Activated CD4-positive, alpha-beta T cell treated with anti-CD3 and anti-CD28 coated beads, Interleukin-2, amount 10 ng/mL, durations not matched to agents 7 days and 5 days (primary cell): ENCODE measurements around the gene PSMB9. TPM values are rescaled to one million over a fixed set of nuclear protein-coding genes. Genes with fewer than 3 reads are reported as not detected.

Source experiments
- CTCF ChIA-PET: fragments of 350-600 bp; sonication (Branson Sonifier 250); formaldehyde crosslinking; loops from one replicate; lab custom pipeline; 2021; ENCODE audit warnings: antibody characterized with exemption; lab: Charles Lee
- POLR2A ChIA-PET: fragments of 350-600 bp; sonication (Branson Sonifier 250); formaldehyde crosslinking; loops from one replicate; lab custom pipeline; 2021; ENCODE audit warnings: antibody characterized with exemption; lab: Charles Lee
- DNase-seq: peaks from one replicate; pipeline ENCODE4 v3.0.0-alpha.2; 2020
- H3K27ac Mint-ChIP-seq: one replicate; pipeline ENCODE4 v1.8.0; 2021; ENCODE audit warnings: mild to moderate bottlenecking, moderate library complexity, mixed read lengths
- H3K27me3 Mint-ChIP-seq: one replicate; pipeline ENCODE4 v1.8.0; 2021; ENCODE audit warnings: mixed read lengths
- H3K36me3 Mint-ChIP-seq: one replicate; pipeline ENCODE4 v1.8.0; 2021; ENCODE audit warnings: low read depth, mixed read lengths
- H3K4me1 Mint-ChIP-seq: one replicate; pipeline ENCODE4 v1.8.0; 2021; ENCODE audit warnings: mixed read lengths
- H3K4me3 Mint-ChIP-seq: one replicate; pipeline ENCODE4 v1.8.0; 2021; ENCODE audit warnings: mild to moderate bottlenecking, moderate library complexity, mixed read lengths
- H3K9me3 Mint-ChIP-seq: one replicate; pipeline ENCODE4 v1.8.0; 2021; ENCODE audit warnings: mixed read lengths
- total RNA-seq, 2 experiments: library from RNA; stranded (reverse); gene quantifications; one replicate each; pipeline ENCODE4 v1.2.3, GENCODE V29; 2021

PSMB9 gene
- total RNA-seq, 2 experiments from 2014 or later: 329 to 391 TPM

GRCh38 chr6:32887616-32888015 is 33.6 kb downstream of the PSMB9 start:
- POLR2A ChIA-PET: no interaction called here
- Mint-ChIP-seq H3K4me3 (no peak overlapping the region), H3K27ac (no peak overlapping the region)

GRCh38 chr6:32888576-32888975 is 34.6 kb downstream of the PSMB9 start:
- no peak overlapping the region for H3K4me3 Mint-ChIP-seq
- peaks cover 7% of the 10 kb centered on the region for H3K4me1 Mint-ChIP-seq
- DNase-seq: no peak
- no peaks in the 10 kb centered on the region for H3K36me3 Mint-ChIP-seq
- no peak overlapping the region for H3K27ac Mint-ChIP-seq
- ChIA-PET POLR2A (no interaction called here), CTCF (no interaction called here)
- H3K27me3 Mint-ChIP-seq: peaks cover 21% of the 10 kb centered on the region
- H3K9me3 Mint-ChIP-seq: no peaks in the 10 kb centered on the region

More at GRCh38 chr6:32887616-32888015, 33.6 kb downstream of the PSMB9 start:
- Mint-ChIP-seq H3K27me3 (peaks cover 20% of the 10 kb centered on the region), H3K36me3 (no peaks in the 10 kb centered on the region), H3K4me1 (peaks cover 4% of the 10 kb centered on the region), H3K9me3 (no peaks in the 10 kb centered on the region)
- no peak for DNase-seq
- CTCF ChIA-PET: interaction anchor here (0.6 kb wide), 1 partner anchor 70 kb away, joined by 3 read pairs; no protein-coding TSS in a partner anchor

GRCh38 chr6:32889533-32889932 is 35.5 kb downstream of the PSMB9 start:
- ChIA-PET CTCF (interaction anchor here (0.9 kb wide), 1 partner anchor 95 kb away, joined by 5 read pairs; no protein-coding TSS in a partner anchor), POLR2A (no interaction called here)
- no peak for DNase-seq
- peaks cover 13% of the 10 kb centered on the region for H3K4me1 Mint-ChIP-seq
- H3K36me3 Mint-ChIP-seq: no peaks in the 10 kb centered on the region
- no peak overlapping the region for H3K27ac Mint-ChIP-seq
- no peaks in the 10 kb centered on the region for H3K9me3 Mint-ChIP-seq
- no peak overlapping the region for H3K4me3 Mint-ChIP-seq
- peaks cover 19% of the 10 kb centered on the region for H3K27me3 Mint-ChIP-seq

- H3K9me3 Mint-ChIP-seq: no peaks in the 10 kb centered on the region
- CTCF ChIA-PET: no interaction called here
- peaks cover 3% of the 10 kb centered on the region for H3K36me3 Mint-ChIP-seq
- no peak overlapping the region for H3K27ac Mint-ChIP-seq
- peaks cover 18% of the 10 kb centered on the region for H3K4me1 Mint-ChIP-seq
- DNase-seq: no peak
- POLR2A ChIA-PET: no interaction called here
- H3K27me3 Mint-ChIP-seq: peaks cover 19% of the 10 kb centered on the region
- no peak overlapping the region for H3K4me3 Mint-ChIP-seq
Measured at GRCh38 chr6:32890831-32891230, 36.8 kb downstream of the PSMB9 start.

GRCh38 chr6:32894085-32895005 is 40.4 kb downstream of the PSMB9 start:
- peak overlapping the region; percentile 100 for H3K4me3 Mint-ChIP-seq
- peaks cover 38% of the 10 kb centered on the region for H3K4me1 Mint-ChIP-seq
- peak; percentile 93 for DNase-seq
- H3K9me3 Mint-ChIP-seq: no peaks in the 10 kb centered on the region
- POLR2A ChIA-PET: interaction anchor here (1.9 kb wide), 1 partner anchor 77 kb away, joined by 11 read pairs; no protein-coding TSS in a partner anchor
- CTCF ChIA-PET: interaction anchor here (0.6 to 2.0 kb wide), 13 partner anchors 8 to 457 kb away, joined by 3 to 11 read pairs (median 4); partner anchors contain the start of genes HLA-DMA and TAP2
- peaks cover 15% of the 10 kb centered on the region for H3K27me3 Mint-ChIP-seq
- H3K27ac Mint-ChIP-seq: peak overlapping the region; percentile 96
- H3K36me3 Mint-ChIP-seq: peaks cover 10% of the 10 kb centered on the region

- peaks cover 10% of the 10 kb centered on the region for H3K27me3 Mint-ChIP-seq
- POLR2A ChIA-PET: interaction anchor here (1.9 kb wide), 1 partner anchor 76 kb away, joined by 11 read pairs; no protein-coding TSS in a partner anchor
- CTCF ChIA-PET: interaction anchor here (0.6 to 2.0 kb wide), 10 partner anchors 9 to 456 kb away, joined by 3 to 11 read pairs (median 7); partner anchors contain the start of genes HLA-DMA and TAP2
- H3K9me3 Mint-ChIP-seq: no peaks in the 10 kb centered on the region
- H3K4me3 Mint-ChIP-seq: peak overlapping the region; percentile 100
- H3K27ac Mint-ChIP-seq: peak overlapping the region; percentile 96
- H3K4me1 Mint-ChIP-seq: peaks cover 38% of the 10 kb centered on the region
- peaks cover 10% of the 10 kb centered on the region for H3K36me3 Mint-ChIP-seq
- DNase-seq: no peak
Measured at GRCh38 chr6:32895006-32895345, 41.0 kb downstream of the PSMB9 start.

DNA sequence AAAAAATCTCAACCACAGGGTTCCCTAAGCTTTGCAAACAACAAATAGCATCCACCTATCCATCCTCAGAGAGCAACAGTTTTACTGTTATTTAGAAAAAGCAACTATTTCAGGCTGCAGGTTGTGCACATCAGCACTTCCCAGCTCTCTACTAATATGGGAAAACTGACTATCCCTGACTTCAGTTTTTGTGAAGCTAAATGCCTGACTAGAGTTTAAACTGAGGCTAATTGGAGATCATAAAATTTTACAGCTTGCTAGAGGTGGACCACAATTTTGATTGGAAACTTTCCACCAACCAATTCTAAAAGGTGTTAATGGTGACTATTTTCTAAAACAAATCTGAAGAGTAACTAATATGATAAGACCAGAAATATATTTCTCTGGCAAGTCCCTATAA is 50.0 kb downstream of the PSMB9 start:
- ChIA-PET POLR2A (no interaction called here), CTCF (interaction anchor here (1.2 to 1.8 kb wide), 3 partner anchors 8 to 50 kb away, joined by 3 to 4 read pairs (median 3); no protein-coding TSS in a partner anchor)
- H3K4me1 Mint-ChIP-seq: no peaks in the 10 kb centered on the region
- H3K27ac Mint-ChIP-seq: no peak overlapping the region
- H3K4me3 Mint-ChIP-seq: no peak overlapping the region
- no peak for DNase-seq
- H3K27me3 Mint-ChIP-seq: peaks cover 10% of the 10 kb centered on the region
- no peaks in the 10 kb centered on the region for H3K9me3 Mint-ChIP-seq
- peaks cover 4% of the 10 kb centered on the region for H3K36me3 Mint-ChIP-seq

- ChIA-PET CTCF (interaction anchor here (0.6 to 1.8 kb wide), 7 partner anchors 9 to 808 kb away, joined by 3 to 5 read pairs (median 4); no protein-coding TSS in a partner anchor), POLR2A (no interaction called here)
- no peaks in the 10 kb centered on the region for H3K4me1 Mint-ChIP-seq
- H3K36me3 Mint-ChIP-seq: peaks cover 4% of the 10 kb centered on the region
- no peak overlapping the region for H3K4me3 Mint-ChIP-seq
- DNase-seq: no peak
- peaks cover 12% of the 10 kb centered on the region for H3K27me3 Mint-ChIP-seq
- no peak overlapping the region for H3K27ac Mint-ChIP-seq
- no peaks in the 10 kb centered on the region for H3K9me3 Mint-ChIP-seq
Measured at GRCh38 chr6:32905078-32905477, 51.1 kb downstream of the PSMB9 start.

GRCh38 chr6:32906539-32906938 is 52.5 kb downstream of the PSMB9 start:
- no peak for DNase-seq
- H3K27me3 Mint-ChIP-seq: peaks cover 18% of the 10 kb centered on the region
- no peak overlapping the region for H3K27ac Mint-ChIP-seq
- CTCF ChIA-PET: no interaction called here
- no peaks in the 10 kb centered on the region for H3K9me3 Mint-ChIP-seq
- H3K4me3 Mint-ChIP-seq: no peak overlapping the region
- no peaks in the 10 kb centered on the region for H3K4me1 Mint-ChIP-seq
- no peaks in the 10 kb centered on the region for H3K36me3 Mint-ChIP-seq
- POLR2A ChIA-PET: no interaction called here

DNA sequence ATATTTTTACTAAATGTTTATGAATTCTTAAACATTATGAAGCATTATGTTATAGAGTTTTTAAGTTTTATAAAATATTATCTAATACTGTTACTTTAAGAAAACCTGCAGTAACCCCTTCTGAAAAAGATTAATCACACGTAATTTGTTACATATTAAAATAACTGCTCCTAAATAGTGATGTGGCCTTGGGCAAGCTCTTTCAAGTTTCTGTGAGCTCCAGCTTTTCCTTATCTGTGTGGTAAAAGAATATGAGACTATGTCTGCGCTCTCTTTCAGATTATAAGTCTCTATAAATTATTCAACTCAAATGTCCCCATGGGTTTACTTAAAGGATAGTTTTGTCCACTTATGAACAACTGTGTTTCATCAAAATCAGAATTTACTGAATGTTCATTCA is 54.9 kb downstream of the PSMB9 start:
- H3K9me3 Mint-ChIP-seq: no peaks in the 10 kb centered on the region
- H3K36me3 Mint-ChIP-seq: no peaks in the 10 kb centered on the region
- peaks cover 28% of the 10 kb centered on the region for H3K27me3 Mint-ChIP-seq
- H3K4me3 Mint-ChIP-seq: no peak overlapping the region
- ChIA-PET POLR2A (no interaction called here), CTCF (interaction anchor here (0.7 kb wide), 1 partner anchor 531 kb away, joined by 3 read pairs; no protein-coding TSS in a partner anchor)
- H3K27ac Mint-ChIP-seq: no peak overlapping the region
- no peak for DNase-seq
- no peaks in the 10 kb centered on the region for H3K4me1 Mint-ChIP-seq

Other genes with a start within 250 kb of the PSMB9 start
- gene HLA-DQA1, start 216.8 kb upstream of the PSMB9 start, total RNA-seq: 1 to 10 TPM; 4.7 to 5.2 TPM
- 10 to 100 TPM; 24.1 to 26.0 TPM for gene HLA-DQB1, start 187.5 kb upstream of the PSMB9 start, total RNA-seq
- under 1 TPM; 0.27 to 0.62 TPM for gene HLA-DQA2, start 112.8 kb upstream of the PSMB9 start, total RNA-seq
- 1 to 10 TPM; 1.3 to 1.8 TPM for gene HLA-DQB2, start 90.7 kb upstream of the PSMB9 start, total RNA-seq
- gene HLA-DOB, start 37.2 kb upstream of the PSMB9 start, total RNA-seq: 1 to 10 TPM; 2.4 to 2.9 TPM
- 100 to 1,000 TPM; 332 to 337 TPM for gene TAP2, start 15.5 kb upstream of the PSMB9 start, total RNA-seq
- gene PSMB8, start 10.1 kb upstream of the PSMB9 start, total RNA-seq: 100 to 1,000 TPM; 307 to 379 TPM
- 100 to 1,000 TPM; 396 to 441 TPM for gene TAP1, start 488 bp upstream of the PSMB9 start, total RNA-seq
- 1 to 10 TPM; 8.1 to 8.5 TPM for gene HLA-DMB, start 86.8 kb downstream of the PSMB9 start, total RNA-seq
- gene HLA-DMA, start 98.9 kb downstream of the PSMB9 start, total RNA-seq: 10 to 100 TPM; 24.0 to 26.8 TPM
- gene BRD2, start 114.4 kb downstream of the PSMB9 start, total RNA-seq: 100 to 1,000 TPM; 334 to 383 TPM
- 1 to 10 TPM; 1.5 to 1.6 TPM for gene HLA-DOA, start 155.4 kb downstream of the PSMB9 start, total RNA-seq
- 10 to 100 TPM; 26.2 to 29.6 TPM for gene HLA-DPA1, start 219.5 kb downstream of the PSMB9 start, total RNA-seq
- gene HLA-DPB1, start 221.8 kb downstream of the PSMB9 start, total RNA-seq: 10 to 100 TPM; 24.7 to 26.2 TPM